Adrenal gland (tissue), 12 donors: Measurements from ENCODE around the gene ASAP2. TPM values are rescaled to one million over a fixed set of nuclear protein-coding genes. Genes with fewer than 3 reads are reported as not detected.

Experiments used
- DNase-seq, 7 donors: peaks; one replicate each; pipeline ENCODE4 v3.0.0-alpha.2; 2019 to 2020
- H3K27ac ChIP-seq, 5 donors: fragments of 200-600 bp; sonication (generic) in 4 of 5; 1 replicate in 3 of 5; 2 replicates in 2 of 5; pipeline versions ENCODE4 v1.5.1 to v1.8.0; 2016 to 2020; ENCODE audit warnings: mild to moderate bottlenecking in 1 of 5
- H3K27me3 ChIP-seq: fragments of 200-600 bp; 2 replicates; pipeline ENCODE4 v1.8.0; 2021
- H3K36me3 ChIP-seq, 2 donors: fragments of 200-600 bp; replicated peaks in 1 of 2; 1 replicate in 1 of 2; 2 replicates in 1 of 2; pipeline versions ENCODE4 v1.5.1 to v1.8.0; 2018 to 2022
- H3K4me1 ChIP-seq, 2 donors: fragments of 200-600 bp; replicated peaks in 1 of 2; 1 replicate in 1 of 2; 2 replicates in 1 of 2; pipeline versions ENCODE4 v1.5.1 to v1.8.0; 2018 to 2021
- H3K4me3 ChIP-seq, 4 donors: fragments of 200-600 bp; sonication (generic) in 3 of 4; one replicate each; pipeline ENCODE4 v1.5.1; 2016 to 2018
- H3K9me3 ChIP-seq, 3 donors: fragments of 200-600 bp; sonication (generic) in 1 of 3; replicated peaks in 1 of 3; 1 replicate in 2 of 3; 2 replicates in 1 of 3; pipeline versions ENCODE4 v1.5.1 to v1.8.0; 2016 to 2021
- CTCF ChIP-seq, 6 experiments: fragments of 450-650 bp in 4 of 6; fragments of 200-600 bp in 2 of 6; sonication (generic) in 1 of 6; IDR thresholded peaks; 1 replicate in 5 of 6; 2 replicates in 1 of 6; pipeline versions ENCODE4 v1.5.1 to v1.8.0; 2016 to 2021; ENCODE audit warnings: antibody characterized with exemption in 6 of 6, mild to moderate bottlenecking in 2 of 6, moderate library complexity in 1 of 6
- POLR2A ChIP-seq, 2 donors: fragments of 450-650 bp; IDR thresholded peaks; one replicate each; pipeline ENCODE4 v1.6.1; 2017; ENCODE audit warnings: antibody characterized with exemption in 2 of 2, mild to moderate bottlenecking in 2 of 2, moderate library complexity in 1 of 2
- WGBS, 4 donors: extraction: QIAGEN DNeasy Blood & Tissue Kit in 2 of 4; methylation state at CpG; one replicate each; pipeline versions ENCODE4 v1.1.5 to v1.1.7; 2013 to 2017; 5-methylcytosine and 5-hydroxymethylcytosine counted together
- intact Hi-C, 2 donors: fragments of 100-400 bp; cut with DNase I; formaldehyde crosslinking; loops; one replicate each; pipeline versions ENCODE4 v1.14.1 to v1.15.0; 2022 to 2023
- polyA plus RNA-seq, 3 donors: library from polyadenylated mRNA; stranded (reverse); fragments of 200-250 nt in 2 of 3; fragments of 350-450 nt in 1 of 3; fragmentation: Illumina TruSeq in 1 of 3; extraction: RNeasy Lipid Tissue Mini Kit (QIAGEN cat#74804) in 1 of 3; gene quantifications; one replicate each; pipeline ENCODE4 v1.2.3, GENCODE V29; 2013 to 2014
- total RNA-seq, 9 donors: library from RNA; depleted of rRNA in 4 of 9; stranded (reverse); fragments of >200 nt in 4 of 9; fragments of 120-200 nt in 1 of 9; fragmentation: NEBNext Ultra II Directional in 1 of 9; extraction: Animal tissue kit (Norgen Biotek cat#: 25700) in 1 of 9; gene quantifications; one replicate each; pipeline versions ENCODE4 v1.1.0 to v1.2.4, GENCODE V29; 2013 to 2023
- donor health status: healthy with polysubstance abuse.
- donor health status: Bipolar disorder and iron deficiency.
- donor health status: DM: yes; HTN: yes; CAD: no.
- donor health status: DM: no; HTN: no; CAD: no.
- donor health status: DM: no; HTN: no; CAD: no.
- donor health status: DM: yes; HTN: yes; CAD: no.

ASAP2 gene
- total and polyA plus RNA-seq, 12 donors: 5.4 to 12.9 (median 7.7) TPM

- DNase-seq: no peak
- H3K36me3 ChIP-seq: no peaks in the 10 kb centered on the region
- H3K9me3 ChIP-seq: no peaks in the 10 kb centered on the region
- intact Hi-C loops: no loop called here
- no peaks in the 10 kb centered on the region for H3K27me3 ChIP-seq
- WGBS, 4 donors: 75 to 81% (median 79%) methylated on average over 6 to 11 of the region's 11 CpGs
- H3K4me1 ChIP-seq: no peaks in the 10 kb centered on the region
- TF ChIP-seq POLR2A (IDR thresholded peaks at IDR 0.05): no peak
- no peak for TF ChIP-seq CTCF (IDR thresholded peaks at IDR 0.05)
- H3K4me3 ChIP-seq: no peak overlapping the region
- no peak overlapping the region for H3K27ac ChIP-seq
These were observed 39.8 kb upstream of the ASAP2 start for GRCh38 chr2:9166579-9167377.

GRCh38 chr2:9167718-9168657, 38.6 kb upstream of the ASAP2 start:
- no peaks in the 10 kb centered on the region for H3K4me1 ChIP-seq
- WGBS, 4 donors: 80 to 94% (median 84%) methylated on average over 9 to 13 of the region's 13 CpGs
- H3K9me3 ChIP-seq: no peaks in the 10 kb centered on the region
- no peak overlapping the region for H3K27ac ChIP-seq
- intact Hi-C loops: no loop called here
- no peak for DNase-seq
- H3K27me3 ChIP-seq: no peaks in the 10 kb centered on the region
- TF ChIP-seq POLR2A (IDR thresholded peaks at IDR 0.05): no peak
- TF ChIP-seq CTCF (IDR thresholded peaks at IDR 0.05): no peak
- H3K4me3 ChIP-seq: no peak overlapping the region
- no peaks in the 10 kb centered on the region for H3K36me3 ChIP-seq

GRCh38 chr2:9168821-9169221, 37.8 kb upstream of the ASAP2 start:
- TF ChIP-seq CTCF (IDR thresholded peaks at IDR 0.05): no peak
- TF ChIP-seq POLR2A (IDR thresholded peaks at IDR 0.05): no peak
- 84 to 94% (median 88%) methylated on average over 4 of the region's 4 CpGs for WGBS, 4 donors
- Histone ChIP-seq H3K9me3 (no peaks in the 10 kb centered on the region), H3K27me3 (no peaks in the 10 kb centered on the region), H3K36me3 (no peaks in the 10 kb centered on the region), H3K4me3 (no peak overlapping the region), H3K4me1 (no peaks in the 10 kb centered on the region), H3K27ac (no peak overlapping the region)
- intact Hi-C loops: no loop called here
- DNase-seq: no peak

- no peaks in the 10 kb centered on the region for H3K36me3 ChIP-seq
- H3K9me3 ChIP-seq: no peaks in the 10 kb centered on the region
- H3K4me1 ChIP-seq: no peaks in the 10 kb centered on the region
- no peak overlapping the region for H3K27ac ChIP-seq
- no peak for DNase-seq
- TF ChIP-seq POLR2A (IDR thresholded peaks at IDR 0.05) (no peak), CTCF (IDR thresholded peaks at IDR 0.05) (no peak)
- 71 to 80% (median 80%) methylated on average over 9 of the region's 9 CpGs for WGBS, 4 donors
- intact Hi-C loops: no loop called here
- no peaks in the 10 kb centered on the region for H3K27me3 ChIP-seq
- no peak overlapping the region for H3K4me3 ChIP-seq
These were observed 37.1 kb upstream of the ASAP2 start for GRCh38 chr2:9169349-9170107.
